IMR-90 (cell line): ENCODE measurements around the gene TREH. TPM values are rescaled to one million over a fixed set of nuclear protein-coding genes. Genes with fewer than 3 reads are reported as not detected.

Source experiments
- ATAC-seq: fragments of 200-7000 bp; cut with Tn5 transposase; 2 replicates; pipeline ENCODE4 v1.9.1; 2020; ENCODE audit warnings: low read depth, mild to moderate bottlenecking, moderate library complexity
- BruUV-seq: library from RNA; stranded (reverse); fragments of 400-500 nt; replicated peaks from 2 replicates; lab custom pipeline; 2021; lab: Mats Ljungman, UMichigan
- CTCF ChIA-PET: fragments of 300-600 bp; formaldehyde crosslinking; extraction: SDS; loops from one replicate; lab custom pipeline; 2021; ENCODE audit warnings: antibody characterized with exemption; lab: Yijun Ruan, JAX
- POLR2A ChIA-PET: fragments of 300-600 bp; sonication (Branson Sonifier 250); formaldehyde crosslinking; loops from one replicate; lab custom pipeline; 2022; ENCODE audit warnings: antibody characterized with exemption; ENCODE audit not compliant: unreplicated experiment; lab: Charles Lee
- DNase-seq: peaks from one replicate; pipeline ENCODE4 v3.0.0; 2013
- H2AFZ ChIP-seq: replicated peaks from 2 replicates; pipeline ENCODE3; 2013; ENCODE audit warnings: low read length, mild to moderate bottlenecking; ENCODE audit not compliant: poor library complexity
- H2AK5ac ChIP-seq: 2 replicates; pipeline ENCODE4 v1.6.1; 2013; ENCODE audit warnings: low read depth, low read length, inconsistent platforms
- H2AK9ac ChIP-seq: replicated peaks from 2 replicates; pipeline ENCODE3; 2013; ENCODE audit warnings: mild to moderate bottlenecking, low read depth, low read length, moderate library complexity; ENCODE audit not compliant: poor library complexity
- H2BK120ac ChIP-seq: 2 replicates; pipeline ENCODE4 v1.6.1; 2013; ENCODE audit warnings: low read depth, low read length, inconsistent platforms
- H2BK15ac ChIP-seq: 3 replicates; pipeline ENCODE4 v1.6.1; 2013; ENCODE audit warnings: low read depth, low read length, inconsistent platforms
- H2BK20ac ChIP-seq: 2 replicates; pipeline ENCODE4 v1.6.1; 2013; ENCODE audit warnings: low read depth, mild to moderate bottlenecking, inconsistent platforms, low read length, moderate library complexity
- H2BK5ac ChIP-seq: 2 replicates; pipeline ENCODE4 v1.6.1; 2013; ENCODE audit warnings: mild to moderate bottlenecking, low read depth, low read length, inconsistent platforms; ENCODE audit not compliant: poor library complexity, severe bottlenecking
- H3K14ac ChIP-seq: replicated peaks from 2 replicates; pipeline ENCODE4 v1.6.1; 2013; ENCODE audit warnings: low read depth, low read length, inconsistent platforms
- H3K18ac ChIP-seq: 2 replicates; pipeline ENCODE4 v1.6.1; 2013; ENCODE audit warnings: low read depth, low read length, control low read depth
- H3K23ac ChIP-seq: 2 replicates; pipeline ENCODE4 v1.6.1; 2013; ENCODE audit warnings: low read depth, low read length, inconsistent platforms
- H3K27ac ChIP-seq: 2 replicates; pipeline ENCODE4 v1.5.1; 2013; ENCODE audit warnings: mild to moderate bottlenecking, control low read depth, low read length; ENCODE audit not compliant: insufficient read depth
- H3K27me3 ChIP-seq: 2 replicates; pipeline ENCODE4 v1.6.1; 2013; ENCODE audit warnings: low read length; ENCODE audit not compliant: control insufficient read depth, insufficient read depth
- H3K36me3 ChIP-seq: 2 replicates; pipeline ENCODE4 v1.6.1; 2013; ENCODE audit warnings: low read length, mixed read lengths; ENCODE audit not compliant: control insufficient read depth, insufficient read depth
- H3K4ac ChIP-seq: 2 replicates; pipeline ENCODE4 v1.6.1; 2013; ENCODE audit warnings: low read depth, low read length, inconsistent platforms
- H3K4me1 ChIP-seq: 2 replicates; pipeline ENCODE4 v1.6.1; 2013; ENCODE audit warnings: low read length, mixed read lengths; ENCODE audit not compliant: control insufficient read depth, insufficient read depth
- H3K4me2 ChIP-seq: 2 replicates; pipeline ENCODE4 v1.6.1; 2013; ENCODE audit warnings: low read depth, mild to moderate bottlenecking, control low read depth, low read length, moderate library complexity
- H3K4me3 ChIP-seq: 2 replicates; pipeline ENCODE4 v1.5.1; 2013; ENCODE audit warnings: low read depth, mild to moderate bottlenecking, control low read depth, low read length, moderate library complexity; ENCODE audit not compliant: insufficient read depth
- H3K56ac ChIP-seq: 2 replicates; pipeline ENCODE4 v1.6.1; 2013; ENCODE audit warnings: low read length, inconsistent platforms; ENCODE audit not compliant: insufficient read depth; ENCODE audit errors: extremely low read depth
- H3K79me1 ChIP-seq, 2 experiments: 2 replicates each; pipeline ENCODE4 v1.6.1; 2013; ENCODE audit warnings: low read length in 2 of 2, inconsistent platforms in 1 of 2, low read depth in 1 of 2
- H3K9ac ChIP-seq: 2 replicates; pipeline ENCODE4 v1.6.1; 2013; ENCODE audit warnings: low read depth, low read length, control low read depth
- H3K9me1 ChIP-seq: 2 replicates; pipeline ENCODE4 v1.6.1; 2013; ENCODE audit warnings: low read length, inconsistent platforms; ENCODE audit not compliant: insufficient read depth
- H3K9me3 ChIP-seq: 2 replicates; pipeline ENCODE4 v1.6.1; 2013; ENCODE audit warnings: low read length; ENCODE audit not compliant: control insufficient read depth, insufficient read depth
- H4K20me1 ChIP-seq: 2 replicates; pipeline ENCODE4 v1.6.1; 2013; ENCODE audit warnings: low read length, inconsistent platforms; ENCODE audit not compliant: insufficient read depth
- H4K5ac ChIP-seq: 2 replicates; pipeline ENCODE4 v1.6.1; 2013; ENCODE audit warnings: mild to moderate bottlenecking, low read depth, low read length, control low read depth
- H4K8ac ChIP-seq, 2 experiments: 2 replicates each; pipeline ENCODE4 v1.6.1; 2013; ENCODE audit warnings: low read depth in 2 of 2, low read length in 2 of 2, control low read depth in 1 of 2, inconsistent platforms in 1 of 2
- H4K91ac ChIP-seq: 2 replicates; pipeline ENCODE4 v1.6.1; 2013; ENCODE audit warnings: low read depth, low read length, inconsistent platforms; ENCODE audit not compliant: insufficient read depth
- CEBPB ChIP-seq: IDR thresholded peaks from 2 replicates; pipeline ENCODE4 v1.6.1; 2012; ENCODE audit warnings: low read depth, low read length, improper control_type of control experiment
- CHD1 ChIP-seq: IDR thresholded peaks from 2 replicates; pipeline ENCODE4 v1.6.1; 2012; ENCODE audit warnings: low read depth, low read length, improper control_type of control experiment
- ELK1 ChIP-seq: fragments of 150-350 bp; IDR thresholded peaks from 2 replicates; pipeline ENCODE4 v1.6.1; 2016; ENCODE audit warnings: low read depth, mild to moderate bottlenecking, low read length, moderate library complexity, borderline replicate concordance
- FOS ChIP-seq: fragments of 150-350 bp; IDR thresholded peaks from 2 replicates; pipeline ENCODE4 v1.6.1; 2016; ENCODE audit warnings: low read depth, low read length
- MAZ ChIP-seq: IDR thresholded peaks from 2 replicates; pipeline ENCODE4 v1.6.1; 2012; ENCODE audit warnings: low read depth, mild to moderate bottlenecking, low read length, improper control_type of control experiment, moderate library complexity, borderline replicate concordance
- MXI1 ChIP-seq: IDR thresholded peaks from 2 replicates; pipeline ENCODE4 v1.6.1; 2012; ENCODE audit warnings: low read depth, mild to moderate bottlenecking, low read length, moderate library complexity, borderline replicate concordance
- USF2 ChIP-seq: fragments of 150-350 bp; IDR thresholded peaks from 2 replicates; pipeline ENCODE4 v1.6.1; 2017; ENCODE audit warnings: mild to moderate bottlenecking, antibody characterized with exemption, low read length, low read depth
- WGBS, 2 experiments: methylation state at CpG; one replicate each; pipeline versions ENCODE4 v1.1.5 to v1.1.7; 2013; ENCODE audit warnings: missing lambda C conversion rate in 2 of 2; ENCODE audit not compliant: insufficient read length in 1 of 2; ENCODE audit errors: extremely low coverage in 2 of 2; 5-methylcytosine and 5-hydroxymethylcytosine counted together
- dilution Hi-C: fragments of 300-500 bp; cut with HindIII; formaldehyde crosslinking; loops from one replicate; pipeline ENCODE4 v1.14.3; 2018; ENCODE audit warnings: low sequenced_read_pairs; ENCODE audit not compliant: unreplicated experiment
- in situ Hi-C: fragments of 300-500 bp; cut with MboI; formaldehyde crosslinking; loops from 3 replicates; pipeline ENCODE4 v1.14.3; 2019; ENCODE audit warnings: low sequenced_read_pairs, inconsistent platforms, mixed read lengths
- intact Hi-C: fragments of 100-400 bp; cut with micrococcal nuclease; formaldehyde crosslinking; loops from 2 replicates; pipeline ENCODE4 v1.10.0; 2022
- polyA plus RNA-seq, 3 experiments: library from polyadenylated mRNA; depleted of rRNA; stranded (reverse); fragments of >200 nt; gene quantifications; 2 replicates each; pipeline ENCODE4 v1.2.3, GENCODE V29; 2012; ENCODE audit warnings: low replicate concordance in 1 of 3
- total RNA-seq: library from RNA; depleted of rRNA; stranded (reverse); fragments of >200 nt; gene quantifications from 2 replicates; pipeline ENCODE4 v1.2.3, GENCODE V29; 2012

TREH gene
- total and polyA plus RNA-seq, 2 of the 4 experiments (the other 2 are of a cell fraction), result not detected

- H3K27ac ChIP-seq, result no peak overlapping the region
- H3K36me3 ChIP-seq, result no peaks in the 10 kb centered on the region
- TF ChIP-seq MXI1, result no peak
- no peak for TF ChIP-seq FOS
- TF ChIP-seq CEBPB, result no peak
- TF ChIP-seq USF2, result no peak
- no peak for TF ChIP-seq CHD1
- TF ChIP-seq ELK1, result no peak
- no peak for TF ChIP-seq MAZ
- no peak overlapping the region for H2BK5ac ChIP-seq
- H2BK120ac ChIP-seq, result no peak overlapping the region
- ChIA-PET POLR2A (no interaction called here), CTCF (no interaction called here)
- H3K4ac ChIP-seq, result no peak overlapping the region
- no peak overlapping the region for H2BK20ac ChIP-seq
- H3K4me3 ChIP-seq, result no peak overlapping the region
- DNase-seq, result no peak
- H4K5ac ChIP-seq, result no peak overlapping the region
- H2BK15ac ChIP-seq, result no peak overlapping the region
- no peak overlapping the region for H3K4me2 ChIP-seq
- H3K56ac ChIP-seq, result no peak overlapping the region
- no peak overlapping the region for H2AK5ac ChIP-seq
- no peak overlapping the region for H3K14ac ChIP-seq
- dilution Hi-C loops (no loop called here), intact Hi-C loops (no loop called here), in situ Hi-C loops (no loop called here)
- H3K18ac ChIP-seq, result no peak overlapping the region
- H4K8ac ChIP-seq, result no peak overlapping the region
- no peaks in the 10 kb centered on the region for H3K9me1 ChIP-seq
- H3K23ac ChIP-seq, result no peak overlapping the region
- no peaks in the 10 kb centered on the region; the same call in 1 of the 2 replicates for H3K27me3 ChIP-seq
- no CpG with 5 or more reads among the region's 1 CpG for WGBS, 2 experiments
- H3K9me3 ChIP-seq, result peaks cover 2% of the 10 kb centered on the region; the same call in 1 of the 2 replicates
- H4K20me1 ChIP-seq, result no peaks in the 10 kb centered on the region
- H3K4me1 ChIP-seq, result no peaks in the 10 kb centered on the region
- no peak overlapping the region for H2AK9ac ChIP-seq
- peak; percentile 50 for ATAC-seq
- BruUV-seq, result no TSS peak
- no peak overlapping the region for H4K91ac ChIP-seq
- H3K79me1 ChIP-seq, result no peaks in the 10 kb centered on the region
- H3K9ac ChIP-seq, result no peak overlapping the region
- no peak overlapping the region for H2AFZ ChIP-seq
These were observed 6.6 kb downstream of the TREH start for GRCh38 chr11:118672846-118673245.
